SK-N-MC (cell line): ENCODE measurements around the gene CDH23.

ENCODE experiments used
- EZH2 ChIP-seq: fragments of 200-600 bp; sonication (generic); IDR thresholded peaks from one replicate; pipeline ENCODE4 v1.6.1; 2017; ENCODE audit warnings: antibody characterized with exemption
- FOXP2 ChIP-seq: optimal IDR thresholded peaks from 2 replicates; pipeline ENCODE3; 2011; ENCODE audit warnings: mild to moderate bottlenecking, moderate library complexity; ENCODE audit not compliant: insufficient read depth; ENCODE audit errors: extremely low read length, control extremely low read depth
- POLR2AphosphoS5 ChIP-seq: IDR thresholded peaks from 2 replicates; pipeline ENCODE4 v1.6.1; 2012; ENCODE audit warnings: mild to moderate bottlenecking, low read depth, low read length, borderline replicate concordance

DNA sequence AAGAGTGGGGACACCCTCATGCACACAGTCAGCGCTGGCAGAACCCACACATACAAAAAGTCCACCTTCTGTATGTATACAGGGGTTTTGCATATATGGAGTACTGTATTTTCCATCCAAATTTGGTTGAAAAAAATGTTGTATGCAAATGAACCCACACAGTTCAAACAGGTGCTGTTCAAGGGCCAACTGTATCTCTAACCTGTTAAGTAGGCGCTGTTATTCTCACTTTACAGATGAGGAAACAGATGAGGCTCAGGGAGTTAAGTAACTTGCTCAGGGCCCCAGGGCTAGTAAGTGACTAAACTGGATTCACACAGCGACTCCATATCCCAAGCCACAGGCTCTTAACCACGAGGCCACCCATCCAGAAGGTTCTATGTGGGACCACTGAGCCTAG is 252.9 kb downstream of the CDH23 start:
- TF ChIP-seq EZH2 (no peak), POLR2AphosphoS5 (no peak), FOXP2 (no peak)
